Stimulated activated naive CD8-positive, alpha-beta T cell treated with anti-CD3 and anti-CD28 coated beads, Interleukin-15, Interleukin-2, amounts not matched to agents 100 U/mL and 50 U/mL, for 24 hours (primary cell): Measurements from ENCODE around the gene NHS.
"Not testable (repeated sequence)": the region's sequence is repeated elsewhere in the genome, so short reads cannot be mapped to it uniquely, and the experiment has no call there.

Source experiments
- ATAC-seq: fragments of 150-1000 bp; cut with Tn5 transposase; one replicate; pipeline ENCODE4 v1.10.0; 2021
- DNase-seq: peaks from one replicate; pipeline ENCODE4 v3.0.0; 2021

The NHS gene

GRCh38 chrX:17549107-17549651 is 174.2 kb downstream of the NHS start:
- no peak for DNase-seq
- ATAC-seq: no peak

GRCh38 chrX:17550011-17550410 is 175.0 kb downstream of the NHS start:
- ATAC-seq: no peak
- no peak for DNase-seq

- no peak for DNase-seq
- ATAC-seq: no peak
Measured at GRCh38 chrX:17552044-17552650, 177.1 kb downstream of the NHS start.

GRCh38 chrX:17553469-17553868 is 178.5 kb downstream of the NHS start:
- no peak for ATAC-seq
- DNase-seq: no peak

GRCh38 chrX:17553961-17554482 is 179.0 kb downstream of the NHS start:
- no peak for ATAC-seq
- no peak for DNase-seq

- no peak for DNase-seq
- no peak for ATAC-seq
Measured at GRCh38 chrX:17554914-17555313, 179.9 kb downstream of the NHS start.

GRCh38 chrX:17555846-17556245 is 180.8 kb downstream of the NHS start:
- DNase-seq: no peak
- no peak for ATAC-seq

GRCh38 chrX:17559728-17560379 is 184.9 kb downstream of the NHS start:
- no peak for DNase-seq

GRCh38 chrX:17560385-17560784 is 185.4 kb downstream of the NHS start:
- no peak for ATAC-seq
- no peak for DNase-seq

More at GRCh38 chrX:17559728-17560379, 184.9 kb downstream of the NHS start:
- no peak for ATAC-seq

- DNase-seq (no peak), ATAC-seq (no peak)
Measured at GRCh38 chrX:17563076-17563475, 188.1 kb downstream of the NHS start.

- no peak for ATAC-seq
- DNase-seq: no peak
Measured at GRCh38 chrX:17563515-17563914, 188.5 kb downstream of the NHS start.

- DNase-seq: no peak
- ATAC-seq: no peak
Measured at GRCh38 chrX:17564689-17565409, 189.8 kb downstream of the NHS start.

- DNase-seq (no peak), ATAC-seq (no peak)
Measured at GRCh38 chrX:17566740-17567139, 191.7 kb downstream of the NHS start.

GRCh38 chrX:17567187-17567586 is 192.2 kb downstream of the NHS start:
- ATAC-seq: no peak

GRCh38 chrX:17567821-17568220 is 192.8 kb downstream of the NHS start:
- DNase-seq: no peak
- ATAC-seq: no peak

More at GRCh38 chrX:17567187-17567586, 192.2 kb downstream of the NHS start:
- DNase-seq: no peak

GRCh38 chrX:17568804-17569203 is 193.8 kb downstream of the NHS start:
- not testable (repeated sequence) for DNase-seq, ATAC-seq

GRCh38 chrX:17579026-17579425 is 204.0 kb downstream of the NHS start:
- ATAC-seq (no peak), DNase-seq (no peak)

- DNase-seq (no peak), ATAC-seq (no peak)
Measured at GRCh38 chrX:17580539-17581152, 205.6 kb downstream of the NHS start.

- DNase-seq (no peak), ATAC-seq (no peak)
Measured at GRCh38 chrX:17581641-17582040, 206.6 kb downstream of the NHS start.

GRCh38 chrX:17584248-17584681 is 209.3 kb downstream of the NHS start:
- DNase-seq: no peak
- ATAC-seq: no peak

- ATAC-seq: no peak
- no peak for DNase-seq
Measured at GRCh38 chrX:17585006-17585405, 210.0 kb downstream of the NHS start.

GRCh38 chrX:17587366-17587765 is 212.4 kb downstream of the NHS start:
- no peak for ATAC-seq
- no peak for DNase-seq
